Mesodermal cell (in vitro differentiated cells): ENCODE data around the gene KRT17.
"Not testable (repeated sequence)": the region's sequence is repeated elsewhere in the genome, so short reads cannot be mapped to it uniquely, and the experiment has no call there.

Experiments used
- H3K27ac ChIP-seq: 2 replicates; pipeline ENCODE4 v1.7.0; 2013; ENCODE audit warnings: mild to moderate bottlenecking, low read depth, low read length, moderate library complexity; ENCODE audit not compliant: severe bottlenecking
- H3K36me3 ChIP-seq: 2 replicates; pipeline ENCODE4 v1.7.1; 2013; ENCODE audit warnings: mild to moderate bottlenecking, low read length, moderate library complexity; ENCODE audit not compliant: control insufficient read depth, insufficient read depth
- H3K4me1 ChIP-seq: one replicate; pipeline ENCODE4 v1.7.1; 2013; ENCODE audit warnings: mild to moderate bottlenecking, low read length; ENCODE audit not compliant: insufficient read depth, control insufficient read depth, poor library complexity, severe bottlenecking
- H3K4me3 ChIP-seq: 2 replicates; pipeline ENCODE4 v1.7.0; 2013; ENCODE audit warnings: low read length, control low read depth, mild to moderate bottlenecking; ENCODE audit not compliant: insufficient read depth, poor library complexity, severe bottlenecking; ENCODE audit errors: extremely low read depth
- H3K9me3 ChIP-seq: 2 replicates; pipeline ENCODE4 v1.7.1; 2013; ENCODE audit warnings: mild to moderate bottlenecking, low read length, moderate library complexity; ENCODE audit not compliant: control insufficient read depth
- whole genome bisulfite sequencing, 2 experiments: methylation state at CpG; one replicate each; pipeline ENCODE4 v1.1.5; 2013; ENCODE audit warnings: missing lambda C conversion rate in 2 of 2; ENCODE audit not compliant: insufficient coverage in 2 of 2; 5-methylcytosine and 5-hydroxymethylcytosine counted together

Gene KRT17

GRCh38 chr17:41640596-41640995 lies 16.2 kb upstream of the KRT17 start:
- not testable (repeated sequence) for H3K4me3 ChIP-seq, H3K9me3 ChIP-seq, H3K4me1 ChIP-seq, H3K36me3 ChIP-seq, H3K27ac ChIP-seq
- WGBS, 2 experiments, result 94 to 96% methylated on average over 4 of the region's 5 CpGs

GRCh38 chr17:41639492-41640473 lies 15.4 kb upstream of the KRT17 start:
- Histone ChIP-seq H3K27ac (no peak overlapping the region), H3K9me3 (no peaks in the 10 kb centered on the region), H3K36me3 (no peaks in the 10 kb centered on the region), H3K4me1 (peaks cover 6% of the 10 kb centered on the region), H3K4me3 (no peak overlapping the region)
- 89 to 92% methylated on average over 3 to 7 of the region's 7 CpGs for WGBS, 2 experiments

GRCh38 chr17:41638941-41639340 lies 14.6 kb upstream of the KRT17 start:
- peaks cover 10% of the 10 kb centered on the region for H3K4me1 ChIP-seq
- no peak overlapping the region for H3K4me3 ChIP-seq
- H3K9me3 ChIP-seq, result no peaks in the 10 kb centered on the region
- 74 to 77% methylated on average over 5 of the region's 6 CpGs for WGBS, 2 experiments
- no peak overlapping the region for H3K27ac ChIP-seq
- no peaks in the 10 kb centered on the region for H3K36me3 ChIP-seq

GRCh38 chr17:41638194-41638593 lies 13.8 kb upstream of the KRT17 start:
- Histone ChIP-seq H3K27ac (no peak overlapping the region), H3K4me1 (peaks cover 10% of the 10 kb centered on the region), H3K4me3 (no peak overlapping the region), H3K9me3 (no peaks in the 10 kb centered on the region), H3K36me3 (no peaks in the 10 kb centered on the region)
- 80 to 94% methylated on average over 1 to 3 of the region's 5 CpGs for WGBS, 2 experiments

GRCh38 chr17:41636652-41637051 lies 12.3 kb upstream of the KRT17 start:
- no peak overlapping the region for H3K4me3 ChIP-seq
- 87 to 91% methylated on average over 8 to 9 of the region's 9 CpGs for WGBS, 2 experiments
- H3K9me3 ChIP-seq, result no peaks in the 10 kb centered on the region
- H3K27ac ChIP-seq, result no peak overlapping the region
- no peaks in the 10 kb centered on the region for H3K36me3 ChIP-seq
- H3K4me1 ChIP-seq, result peaks cover 10% of the 10 kb centered on the region

- Histone ChIP-seq H3K27ac (peak overlapping the region; percentile 45), H3K4me3 (no peak overlapping the region), H3K4me1 (peaks cover 10% of the 10 kb centered on the region), H3K36me3 (no peaks in the 10 kb centered on the region), H3K9me3 (no peaks in the 10 kb centered on the region)
- 77 to 82% methylated on average over 26 of the region's 28 CpGs for WGBS, 2 experiments
Observed at GRCh38 chr17:41635121-41636097, 11.0 kb upstream of the KRT17 start.

GRCh38 chr17:41634639-41635038 lies 10.3 kb upstream of the KRT17 start:
- Histone ChIP-seq H3K36me3 (no peaks in the 10 kb centered on the region), H3K27ac (peak overlapping the region; percentile 45), H3K4me1 (peaks cover 14% of the 10 kb centered on the region), H3K4me3 (no peak overlapping the region), H3K9me3 (no peaks in the 10 kb centered on the region)
- 86% methylated on average over 6 to 7 of the region's 7 CpGs for WGBS, 2 experiments

GRCh38 chr17:41633556-41634199 lies 9.3 kb upstream of the KRT17 start:
- Histone ChIP-seq H3K9me3 (no peaks in the 10 kb centered on the region), H3K27ac (no peak overlapping the region), H3K4me3 (no peak overlapping the region), H3K36me3 (no peaks in the 10 kb centered on the region), H3K4me1 (peaks cover 19% of the 10 kb centered on the region)
- WGBS, 2 experiments, result 90 to 92% methylated on average over 13 to 14 of the region's 14 CpGs

GRCh38 chr17:41632482-41633105 lies 8.2 kb upstream of the KRT17 start:
- Histone ChIP-seq H3K4me3 (no peak overlapping the region), H3K27ac (no peak overlapping the region), H3K4me1 (peaks cover 19% of the 10 kb centered on the region), H3K9me3 (no peaks in the 10 kb centered on the region), H3K36me3 (no peaks in the 10 kb centered on the region)
- WGBS, 2 experiments, result 72 to 73% methylated on average over 5 of the region's 5 CpGs

- peaks cover 19% of the 10 kb centered on the region for H3K4me1 ChIP-seq
- no peaks in the 10 kb centered on the region for H3K9me3 ChIP-seq
- no peaks in the 10 kb centered on the region for H3K36me3 ChIP-seq
- no peak overlapping the region for H3K4me3 ChIP-seq
- H3K27ac ChIP-seq, result no peak overlapping the region
- 81 to 87% methylated on average over 13 to 14 of the region's 15 CpGs for WGBS, 2 experiments
Observed at GRCh38 chr17:41631898-41632285, 7.5 kb upstream of the KRT17 start.
